ENCODE results near the gene MICU2.
A peak's percentile ranks its signal among the peaks of the same experiment; 100 is the strongest.

Gene MICU2, protein sequence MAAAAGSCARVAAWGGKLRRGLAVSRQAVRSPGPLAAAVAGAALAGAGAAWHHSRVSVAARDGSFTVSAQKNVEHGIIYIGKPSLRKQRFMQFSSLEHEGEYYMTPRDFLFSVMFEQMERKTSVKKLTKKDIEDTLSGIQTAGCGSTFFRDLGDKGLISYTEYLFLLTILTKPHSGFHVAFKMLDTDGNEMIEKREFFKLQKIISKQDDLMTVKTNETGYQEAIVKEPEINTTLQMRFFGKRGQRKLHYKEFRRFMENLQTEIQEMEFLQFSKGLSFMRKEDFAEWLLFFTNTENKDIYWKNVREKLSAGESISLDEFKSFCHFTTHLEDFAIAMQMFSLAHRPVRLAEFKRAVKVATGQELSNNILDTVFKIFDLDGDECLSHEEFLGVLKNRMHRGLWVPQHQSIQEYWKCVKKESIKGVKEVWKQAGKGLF

DNA sequence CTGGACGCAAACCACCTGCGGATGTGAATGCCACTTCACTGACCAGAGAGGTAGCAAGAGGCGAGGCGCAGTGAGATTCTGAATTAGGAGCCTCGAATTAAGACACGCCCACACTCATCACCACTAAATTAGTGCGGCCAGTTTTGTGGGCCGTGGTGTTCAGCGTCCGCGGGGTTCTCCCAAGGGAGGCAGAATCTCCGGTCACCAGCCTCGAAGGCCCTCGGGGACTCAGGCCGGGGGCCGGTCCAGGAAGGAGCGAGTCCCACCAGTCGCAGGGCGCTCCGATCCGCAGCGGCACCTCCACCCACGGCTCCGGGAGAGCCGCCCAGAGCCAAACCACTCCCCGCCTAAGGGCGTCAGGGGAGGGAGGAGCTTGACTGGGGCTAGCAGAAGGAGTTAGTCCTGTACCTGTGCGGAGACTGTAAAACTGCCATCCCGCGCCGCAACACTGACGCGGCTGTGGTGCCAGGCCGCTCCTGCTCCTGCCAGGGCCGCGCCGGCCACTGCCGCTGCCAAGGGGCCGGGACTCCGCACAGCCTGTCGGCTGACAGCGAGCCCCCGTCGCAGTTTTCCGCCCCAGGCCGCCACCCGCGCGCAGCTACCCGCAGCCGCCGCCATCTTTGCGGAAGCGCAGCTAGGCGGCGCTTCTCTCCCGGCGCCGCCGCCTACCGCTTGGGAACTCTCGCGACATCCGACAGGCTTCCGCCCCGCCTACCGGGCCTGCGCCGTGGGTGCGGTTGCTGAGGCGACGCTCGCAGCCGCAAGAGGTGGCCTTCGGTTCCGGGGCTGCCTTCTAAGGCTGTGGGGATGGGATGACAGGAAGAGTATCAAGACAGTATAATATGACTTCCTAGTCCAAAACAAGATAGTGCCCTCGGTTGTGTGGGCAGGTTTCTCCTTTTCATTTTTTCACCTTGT, at the start of gene MICU2:
Gene MICU2, minus strand, starts transcription at position 640 of the 918 bp plus-strand sequence. Its CDS starts 22 bp downstream, at position 618.
- Mint-ChIP-seq H3K27me3 (peaks cover 16% of the 10 kb centered on the region), H3K9me3 (peaks cover 5% of the 10 kb centered on the region), H3K4me3 (peak within 1 kb of the TSS; percentile 83), H3K27ac (peak within 1 kb of the TSS; percentile 95), H3K36me3 (ENCODE audit: low read depth) (peaks cover 14% of the 10 kb centered on the region), H3K4me1 (ENCODE audit: low read depth) (peaks cover 13% of the 10 kb centered on the region)
- intact Hi-C loops (cut with micrococcal nuclease): loop anchor here (2.0 kb wide), 1 partner anchor 67 kb away; the partner anchor contains the start of gene FGF9

DNA sequence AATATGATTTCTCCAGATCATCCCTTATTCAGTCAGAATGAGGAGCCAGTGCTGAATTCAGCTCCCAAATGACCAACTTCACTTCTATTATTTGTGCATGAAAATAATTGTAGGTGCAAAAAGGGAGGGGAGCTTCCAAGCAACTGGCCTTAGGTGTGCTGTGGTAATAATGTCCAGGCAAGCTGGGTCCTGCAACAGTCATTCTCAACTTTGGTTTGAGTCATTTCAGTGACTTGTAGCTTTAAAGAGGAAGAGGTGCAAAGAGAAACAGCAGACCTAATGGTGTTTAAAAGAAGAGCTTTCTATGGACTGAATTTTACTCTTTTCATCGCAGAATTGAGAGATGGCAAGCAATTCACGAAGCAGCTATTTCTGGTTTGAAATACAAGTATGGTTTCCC, 37.7 kb upstream of the MICU2 start:
- no peak overlapping the region for H3K27ac Mint-ChIP-seq
- intact Hi-C loops (cut with micrococcal nuclease): no loop called here
- no peaks in the 10 kb centered on the region for H3K9me3 Mint-ChIP-seq
- no peaks in the 10 kb centered on the region for H3K36me3 Mint-ChIP-seq (ENCODE audit: low read depth)
- H3K4me1 Mint-ChIP-seq (ENCODE audit: low read depth): peaks cover 4% of the 10 kb centered on the region
- H3K4me3 Mint-ChIP-seq: no peak overlapping the region
- peaks cover 3% of the 10 kb centered on the region for H3K27me3 Mint-ChIP-seq

DNA sequence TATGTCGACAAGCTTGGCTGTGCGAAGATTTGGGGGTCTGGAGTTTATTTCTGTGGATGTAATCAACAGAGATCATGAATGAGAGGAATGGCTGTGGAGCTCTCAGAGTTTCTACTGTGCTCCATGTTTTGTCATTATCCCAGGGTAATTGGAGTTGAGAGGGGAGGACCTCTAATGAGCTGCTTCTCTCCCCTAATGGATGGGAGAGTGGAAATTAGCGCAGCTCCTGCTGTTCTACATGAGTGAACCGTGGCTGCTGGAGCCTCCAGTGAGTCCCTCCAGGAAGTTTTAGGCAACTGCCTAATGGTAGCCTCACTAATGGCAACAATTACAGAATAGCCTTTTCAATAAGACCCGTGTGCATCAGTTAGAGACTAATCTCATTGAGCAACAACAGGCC, 35.6 kb upstream of the MICU2 start:
- intact Hi-C loops (cut with micrococcal nuclease): loop anchor here (5.0 kb wide), 1 partner anchor 1153 kb away; no protein-coding TSS in a partner anchor
- Mint-ChIP-seq H3K9me3 (no peaks in the 10 kb centered on the region), H3K27ac (no peak overlapping the region), H3K4me1 (ENCODE audit: low read depth) (peaks cover 4% of the 10 kb centered on the region), H3K27me3 (peaks cover 4% of the 10 kb centered on the region), H3K4me3 (no peak overlapping the region), H3K36me3 (ENCODE audit: low read depth) (no peaks in the 10 kb centered on the region)

DNA sequence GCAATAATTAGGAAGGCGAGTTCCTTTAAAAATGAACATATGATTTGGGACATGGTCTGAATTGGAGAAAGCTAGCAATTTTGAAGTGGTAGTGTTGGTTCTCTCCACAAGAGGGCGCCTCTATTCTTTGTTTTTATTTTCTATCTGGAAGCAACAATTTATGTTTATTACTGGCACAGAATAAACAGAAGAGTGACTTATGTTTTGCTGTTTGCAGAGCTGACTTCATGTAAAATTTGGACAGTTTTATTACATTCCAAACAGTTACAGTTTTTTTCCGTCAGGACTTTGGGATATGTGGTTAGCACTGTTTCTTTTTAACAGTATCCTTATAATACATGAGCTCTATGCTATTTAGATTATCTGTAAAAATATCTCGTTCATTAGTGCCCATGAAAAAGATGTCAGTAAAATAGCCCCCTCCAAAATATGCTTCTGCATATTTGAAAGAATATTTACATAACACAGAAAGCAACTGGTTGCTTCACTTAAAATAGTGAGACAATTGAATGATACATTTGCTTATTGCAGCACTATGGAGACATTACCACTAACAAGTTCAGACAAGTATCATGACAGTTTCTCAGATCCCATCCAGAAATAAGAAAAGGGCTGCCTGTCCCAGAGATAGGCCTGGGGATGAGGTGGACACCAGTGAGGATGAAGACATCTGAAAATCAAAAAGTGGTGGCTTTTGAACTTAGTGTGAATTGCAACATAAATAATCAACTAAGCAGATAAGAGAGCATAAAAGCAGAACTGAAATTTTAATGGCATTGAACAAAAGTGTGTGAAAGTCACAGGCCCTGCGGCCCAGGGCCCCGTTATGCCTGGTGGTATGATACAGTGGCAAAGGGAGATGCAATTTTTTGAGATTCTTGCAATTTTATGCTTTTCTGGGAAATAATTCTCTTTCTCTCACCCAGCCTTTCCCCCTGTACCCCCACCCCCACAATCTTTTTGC, 34.6 kb upstream of the MICU2 start:
- intact Hi-C loops (cut with micrococcal nuclease): loop anchor here (1.0 to 5.0 kb wide), 2 partner anchors 639 to 1154 kb away; no protein-coding TSS in a partner anchor
- Mint-ChIP-seq H3K4me3 (no peak overlapping the region), H3K27ac (no peak overlapping the region), H3K9me3 (no peaks in the 10 kb centered on the region), H3K36me3 (ENCODE audit: low read depth) (no peaks in the 10 kb centered on the region), H3K4me1 (ENCODE audit: low read depth) (peaks cover 4% of the 10 kb centered on the region), H3K27me3 (peaks cover 4% of the 10 kb centered on the region)

DNA sequence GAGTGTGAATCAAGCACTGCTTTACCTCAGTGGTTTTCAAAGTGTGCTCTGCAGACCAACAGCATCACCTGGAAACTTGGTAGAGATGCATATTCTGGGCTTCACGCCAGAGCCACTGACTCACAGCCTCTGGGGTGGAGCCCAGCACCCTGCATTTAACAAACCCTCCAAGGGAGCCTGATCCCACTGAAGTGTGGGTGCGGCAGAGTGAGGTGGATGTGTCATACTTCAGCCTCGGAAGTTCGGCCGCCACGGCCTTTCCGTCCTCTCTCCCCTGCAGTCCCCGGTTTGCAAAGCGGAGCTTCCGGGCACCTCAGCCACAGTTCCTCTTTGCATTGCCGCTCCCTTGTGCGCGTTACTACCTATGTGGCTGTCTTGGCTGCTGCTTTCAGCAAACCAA, 33.3 kb upstream of the MICU2 start:
- Mint-ChIP-seq H3K36me3 (ENCODE audit: low read depth) (no peaks in the 10 kb centered on the region), H3K4me1 (ENCODE audit: low read depth) (peaks cover 4% of the 10 kb centered on the region), H3K27ac (no peak overlapping the region), H3K27me3 (peaks cover 6% of the 10 kb centered on the region), H3K9me3 (no peaks in the 10 kb centered on the region), H3K4me3 (no peak overlapping the region)
- intact Hi-C loops (cut with micrococcal nuclease): loop anchor here (5.0 kb wide), 1 partner anchor 1155 kb away; no protein-coding TSS in a partner anchor

DNA sequence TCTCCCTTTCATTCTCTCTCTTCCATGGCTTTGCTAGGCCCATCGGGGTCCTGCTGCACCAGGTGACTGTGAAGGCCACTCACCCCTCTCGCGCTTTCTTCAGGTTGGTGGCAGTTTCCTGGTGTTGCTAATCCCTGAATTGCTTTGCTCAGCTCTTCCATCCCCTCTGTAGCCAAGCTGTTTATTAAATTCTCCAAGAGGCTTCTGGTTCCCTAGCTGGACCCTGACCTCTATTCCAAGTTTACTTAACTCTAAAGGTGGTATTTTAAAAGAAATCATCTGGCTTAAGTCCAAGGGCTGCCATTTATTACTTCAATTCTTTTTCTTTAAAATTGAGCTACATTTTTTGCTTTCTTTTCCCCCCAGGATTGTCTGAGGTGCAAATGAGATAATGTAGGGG, 32.7 kb upstream of the MICU2 start:
- H3K4me1 Mint-ChIP-seq (ENCODE audit: low read depth): peaks cover 4% of the 10 kb centered on the region
- H3K9me3 Mint-ChIP-seq: peaks cover 1% of the 10 kb centered on the region
- no peak overlapping the region for H3K27ac Mint-ChIP-seq
- H3K27me3 Mint-ChIP-seq: peaks cover 6% of the 10 kb centered on the region
- no peaks in the 10 kb centered on the region for H3K36me3 Mint-ChIP-seq (ENCODE audit: low read depth)
- intact Hi-C loops (cut with micrococcal nuclease): loop anchor here (5.0 kb wide), 1 partner anchor 1156 kb away; no protein-coding TSS in a partner anchor
- no peak overlapping the region for H3K4me3 Mint-ChIP-seq

DNA sequence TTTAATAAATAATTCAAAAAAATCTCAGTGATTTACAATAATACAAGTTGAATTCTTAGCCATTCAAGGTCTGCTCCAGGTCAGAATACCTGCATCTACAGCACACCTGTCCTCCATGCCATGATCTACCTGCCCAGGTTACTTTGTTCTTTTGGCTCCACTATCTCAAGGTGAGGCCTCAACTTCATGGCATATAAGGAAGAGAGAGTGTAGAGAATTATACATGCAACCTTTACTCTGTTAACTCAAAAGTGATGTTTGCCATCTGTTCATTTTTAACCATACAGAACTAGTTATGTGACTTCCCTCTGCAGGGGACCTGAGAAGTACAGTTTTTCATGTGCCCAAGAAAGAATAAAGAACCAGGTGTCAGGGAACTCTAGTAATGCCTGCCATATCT, 28.2 kb upstream of the MICU2 start:
- Mint-ChIP-seq H3K36me3 (ENCODE audit: low read depth) (no peaks in the 10 kb centered on the region), H3K27ac (no peak overlapping the region), H3K4me3 (no peak overlapping the region), H3K4me1 (ENCODE audit: low read depth) (peaks cover 12% of the 10 kb centered on the region), H3K9me3 (peaks cover 8% of the 10 kb centered on the region), H3K27me3 (peaks cover 7% of the 10 kb centered on the region)
- intact Hi-C loops (cut with micrococcal nuclease): no loop called here

DNA sequence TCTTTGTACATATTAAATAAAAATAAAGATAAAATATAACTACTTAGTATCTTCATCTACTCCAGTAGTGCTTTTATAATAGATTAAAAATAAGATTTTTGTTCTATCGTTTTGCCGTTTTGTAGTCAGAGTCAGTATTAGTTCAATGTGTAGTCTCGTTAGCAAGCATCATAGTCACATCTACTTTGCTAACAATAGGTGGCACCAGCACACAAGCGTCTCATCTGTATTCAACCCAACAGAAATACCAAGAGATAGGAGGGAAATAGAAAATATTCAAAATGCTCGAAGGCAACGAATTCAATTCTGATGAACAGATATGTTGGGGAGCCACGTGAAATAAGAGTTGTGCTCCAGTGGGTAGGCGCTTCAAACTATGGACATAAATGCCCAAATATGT, 21.4 kb upstream of the MICU2 start:
- intact Hi-C loops (cut with micrococcal nuclease): no loop called here
- Mint-ChIP-seq H3K4me1 (ENCODE audit: low read depth) (no peaks in the 10 kb centered on the region), H3K36me3 (ENCODE audit: low read depth) (no peaks in the 10 kb centered on the region), H3K4me3 (no peak overlapping the region), H3K9me3 (no peaks in the 10 kb centered on the region), H3K27ac (no peak overlapping the region), H3K27me3 (peaks cover 8% of the 10 kb centered on the region)

DNA sequence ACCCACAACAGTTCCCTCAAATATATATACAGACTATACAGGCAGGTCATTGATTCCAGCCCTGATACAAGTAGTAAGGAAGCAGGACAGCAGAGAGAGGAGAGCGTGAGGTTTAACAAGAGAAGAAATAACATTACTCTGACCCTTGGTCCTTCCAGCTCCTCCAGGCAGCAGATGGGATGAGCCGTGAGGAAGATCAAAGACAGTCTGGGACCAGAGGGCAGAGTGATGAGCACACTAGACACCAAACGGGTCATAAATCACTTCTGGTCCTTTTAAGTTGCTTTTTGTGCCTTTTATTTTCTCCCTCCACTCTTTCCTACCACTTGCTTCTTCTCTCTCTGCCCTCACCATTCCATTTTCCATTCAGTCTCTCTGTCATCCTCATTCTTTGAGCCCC, 16.9 kb upstream of the MICU2 start:
- Mint-ChIP-seq H3K27ac (no peak overlapping the region), H3K9me3 (no peaks in the 10 kb centered on the region), H3K4me1 (ENCODE audit: low read depth) (peaks cover 6% of the 10 kb centered on the region), H3K36me3 (ENCODE audit: low read depth) (no peaks in the 10 kb centered on the region), H3K4me3 (no peak overlapping the region), H3K27me3 (peaks cover 9% of the 10 kb centered on the region)
- intact Hi-C loops (cut with micrococcal nuclease): no loop called here

DNA sequence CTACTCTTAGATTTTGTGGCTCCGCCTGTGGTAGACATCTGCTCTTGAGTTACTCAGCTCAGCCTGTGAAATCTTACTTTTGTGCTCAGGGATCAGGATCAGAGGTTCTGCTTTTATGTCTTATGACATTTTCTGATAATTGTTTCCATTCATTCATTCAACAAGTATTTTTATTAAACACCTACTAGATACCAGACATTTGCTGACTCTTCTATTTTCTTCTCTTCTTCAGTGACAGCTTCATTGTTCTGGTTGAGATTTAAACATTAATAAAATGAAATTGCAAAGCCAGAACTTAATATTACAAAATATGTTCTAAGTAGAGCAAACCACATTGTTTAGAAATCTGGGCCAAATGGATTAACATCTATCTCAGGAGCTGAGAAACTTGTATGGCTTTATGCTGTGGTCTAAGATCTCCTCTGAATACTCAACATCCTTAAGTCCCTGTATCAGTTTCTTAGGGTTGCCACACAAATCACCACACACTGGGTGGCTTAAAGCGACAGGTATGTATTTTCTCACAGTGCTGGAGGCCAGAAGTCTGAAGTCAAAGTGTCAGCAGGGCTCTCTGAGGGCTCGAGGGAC, 15.8 kb upstream of the MICU2 start:
- Mint-ChIP-seq H3K9me3 (no peaks in the 10 kb centered on the region), H3K27me3 (peaks cover 9% of the 10 kb centered on the region), H3K4me1 (ENCODE audit: low read depth) (peaks cover 6% of the 10 kb centered on the region), H3K27ac (no peak overlapping the region), H3K4me3 (no peak overlapping the region), H3K36me3 (ENCODE audit: low read depth) (no peaks in the 10 kb centered on the region)
- intact Hi-C loops (cut with micrococcal nuclease): no loop called here

DNA sequence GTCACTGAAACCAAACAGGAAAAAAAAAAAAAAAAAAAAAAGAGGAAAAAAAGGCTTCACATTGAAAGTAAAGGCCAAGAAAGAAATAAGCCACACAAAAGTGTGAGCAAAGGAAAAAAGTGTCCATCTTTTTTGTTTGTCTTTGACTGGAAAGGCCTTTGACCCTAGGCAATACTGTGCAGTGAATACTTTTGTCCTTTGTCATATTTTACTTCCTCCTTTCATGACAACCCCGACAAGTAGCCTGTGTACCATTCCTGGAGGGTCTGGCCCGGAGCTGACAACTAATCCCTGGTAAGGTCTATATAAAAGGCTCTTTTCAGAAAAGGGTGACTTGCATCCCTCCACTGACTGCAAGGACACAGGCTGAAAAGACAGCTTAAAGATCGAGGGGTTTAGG, 12.9 kb upstream of the MICU2 start:
- no peaks in the 10 kb centered on the region for H3K36me3 Mint-ChIP-seq (ENCODE audit: low read depth)

DNA sequence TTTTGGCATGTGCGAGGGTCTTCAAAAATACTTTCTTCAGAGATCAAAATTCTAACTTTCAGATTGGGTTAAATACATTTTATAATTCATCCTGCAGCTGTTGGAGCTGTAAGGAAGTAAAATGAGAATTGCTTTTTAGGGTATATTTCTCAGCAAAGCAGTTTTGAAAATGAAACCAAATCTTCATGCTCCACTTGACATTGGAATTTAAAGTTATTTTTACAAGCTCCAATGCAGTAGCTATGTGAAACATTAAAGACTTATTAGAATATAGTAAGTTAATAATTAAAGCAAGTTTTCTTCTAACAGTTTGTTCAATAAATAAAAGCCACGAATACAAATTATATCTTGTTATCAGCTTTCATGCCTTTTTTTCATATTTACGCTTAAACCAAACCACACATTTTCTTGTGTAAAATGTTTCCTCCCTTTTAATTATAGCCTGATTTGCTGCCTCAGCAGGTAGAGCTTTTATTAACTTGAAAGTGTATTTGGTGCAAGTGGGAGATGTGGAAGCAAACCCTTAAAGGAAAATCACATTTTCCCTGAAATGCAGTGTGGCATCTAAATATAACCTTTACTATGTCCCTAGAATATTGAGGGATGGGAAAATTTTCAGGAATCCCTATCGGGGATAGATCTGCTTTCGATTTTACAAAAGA, 12.4 kb upstream of the MICU2 start:
- H3K36me3 Mint-ChIP-seq (ENCODE audit: low read depth): no peaks in the 10 kb centered on the region
- H3K4me1 Mint-ChIP-seq (ENCODE audit: low read depth): peaks cover 6% of the 10 kb centered on the region
- peaks cover 4% of the 10 kb centered on the region for H3K27me3 Mint-ChIP-seq
- no peak overlapping the region for H3K27ac Mint-ChIP-seq
- intact Hi-C loops (cut with micrococcal nuclease): no loop called here
- H3K9me3 Mint-ChIP-seq: no peaks in the 10 kb centered on the region
- no peak overlapping the region for H3K4me3 Mint-ChIP-seq

More for the DNA sequence above, 12.9 kb upstream of the MICU2 start:
- intact Hi-C loops (cut with micrococcal nuclease): no loop called here
- H3K4me1 Mint-ChIP-seq (ENCODE audit: low read depth): peaks cover 6% of the 10 kb centered on the region
- no peaks in the 10 kb centered on the region for H3K9me3 Mint-ChIP-seq
- H3K27me3 Mint-ChIP-seq: peaks cover 5% of the 10 kb centered on the region
- H3K27ac Mint-ChIP-seq: no peak overlapping the region
- H3K4me3 Mint-ChIP-seq: no peak overlapping the region
